HG02759 (cell line): ENCODE data around the gene CLDN6.

Source experiments
- ATAC-seq: cut with Tn5 transposase; IDR thresholded peaks from one replicate; pipeline ENCODE4 v1.9.1; 2021; ENCODE audit warnings: mild to moderate bottlenecking, moderate library complexity; ENCODE audit not compliant: unreplicated experiment

CLDN6 gene

DNA sequence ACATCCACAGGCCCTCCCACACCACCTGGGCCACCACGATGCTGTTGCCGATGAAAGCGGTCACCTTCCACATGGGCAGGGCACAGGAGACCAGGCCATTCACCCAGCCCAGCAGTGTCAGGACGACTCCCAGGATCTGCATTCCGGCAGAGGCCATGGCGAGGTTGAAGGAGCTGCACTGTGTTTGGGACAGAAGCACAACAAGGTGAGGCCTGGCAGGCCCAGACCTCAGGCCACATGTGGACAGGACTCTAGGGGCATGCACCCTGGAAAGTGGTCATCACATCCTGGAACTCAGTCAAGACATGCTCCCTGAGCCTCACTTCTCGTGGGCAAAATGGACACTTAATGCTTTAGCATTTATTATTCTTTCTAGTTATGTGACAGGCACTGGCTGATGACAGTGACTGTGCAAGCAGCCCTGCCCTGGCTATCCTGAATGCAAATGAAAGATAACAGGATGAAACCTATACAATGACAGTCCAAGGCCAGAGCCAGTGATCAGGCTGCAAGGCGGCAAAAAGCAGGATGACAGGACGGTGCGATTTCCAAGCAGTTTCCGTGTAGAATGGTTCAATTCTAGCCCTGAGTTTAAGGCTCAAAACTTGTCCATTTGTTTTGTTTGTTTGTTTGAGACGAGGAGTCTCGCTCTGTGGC, 2.0 kb downstream of the CLDN6 start:
- ATAC-seq = no peak

DNA sequence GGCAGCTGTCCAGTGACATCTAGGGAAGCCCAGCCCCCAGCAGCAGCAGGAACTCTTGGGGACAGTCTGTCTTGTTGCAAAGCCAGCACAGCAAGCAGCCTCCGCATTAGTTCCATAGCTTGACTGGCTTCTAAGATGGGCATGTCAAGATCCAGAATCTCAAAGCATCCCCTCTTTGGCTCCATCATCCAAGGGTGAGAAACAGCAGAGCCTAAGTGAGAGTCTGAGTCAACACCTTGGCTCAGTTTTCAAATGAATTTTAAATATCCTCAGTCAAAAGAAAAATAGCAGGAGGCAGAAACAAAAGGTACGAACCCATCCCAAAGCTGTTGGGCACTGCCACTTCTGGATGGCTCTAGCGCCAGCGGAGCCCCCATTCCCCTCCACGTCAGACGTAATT, 3.0 kb downstream of the CLDN6 start:
- ATAC-seq = no peak

DNA sequence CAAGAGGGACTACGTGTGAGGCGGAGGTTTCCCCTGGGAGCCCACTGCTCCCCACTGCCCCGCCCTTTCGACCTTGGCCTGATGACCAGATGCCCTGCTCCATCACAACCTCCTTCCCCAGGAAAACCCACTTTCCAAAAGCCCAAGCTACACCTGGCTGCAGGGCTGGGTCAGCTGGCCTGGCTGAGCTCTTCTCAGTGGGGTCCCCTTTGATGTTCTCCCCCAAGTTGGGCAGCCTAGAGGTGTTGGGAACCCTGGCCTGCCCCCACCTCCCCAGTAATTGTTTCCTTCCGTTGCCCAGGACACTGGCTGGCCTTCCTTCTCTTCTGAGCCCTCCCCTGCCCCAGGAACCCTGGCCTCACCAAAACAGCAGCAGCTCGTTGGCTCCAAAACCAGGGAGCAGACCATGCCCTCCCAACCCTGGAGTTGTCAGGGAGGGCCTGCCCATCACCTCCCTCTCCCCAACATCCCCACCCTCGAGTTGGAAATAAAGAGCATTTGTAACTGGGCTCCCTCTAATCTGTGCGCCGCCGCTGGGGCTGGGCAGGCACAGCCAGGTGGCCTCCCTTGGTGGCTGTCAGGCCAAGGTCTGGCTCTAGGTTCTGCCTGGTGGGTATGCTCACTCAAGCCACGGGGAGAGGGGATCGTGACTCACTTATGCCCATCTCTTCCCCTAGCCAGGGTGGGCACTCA, 3.8 kb downstream of the CLDN6 start:
- ATAC-seq = no peak

DNA sequence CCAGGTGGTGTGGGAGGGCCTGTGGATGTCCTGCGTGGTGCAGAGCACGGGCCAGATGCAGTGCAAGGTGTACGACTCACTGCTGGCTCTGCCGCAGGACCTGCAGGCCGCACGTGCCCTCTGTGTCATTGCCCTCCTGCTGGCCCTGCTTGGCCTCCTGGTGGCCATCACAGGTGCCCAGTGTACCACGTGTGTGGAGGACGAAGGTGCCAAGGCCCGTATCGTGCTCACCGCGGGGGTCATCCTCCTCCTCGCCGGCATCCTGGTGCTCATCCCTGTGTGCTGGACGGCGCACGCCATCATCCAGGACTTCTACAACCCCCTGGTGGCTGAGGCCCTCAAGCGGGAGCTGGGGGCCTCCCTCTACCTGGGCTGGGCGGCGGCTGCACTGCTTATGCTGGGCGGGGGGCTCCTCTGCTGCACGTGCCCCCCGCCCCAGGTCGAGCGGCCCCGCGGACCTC, 4.5 kb downstream of the CLDN6 start:
- ATAC-seq = no peak

DNA sequence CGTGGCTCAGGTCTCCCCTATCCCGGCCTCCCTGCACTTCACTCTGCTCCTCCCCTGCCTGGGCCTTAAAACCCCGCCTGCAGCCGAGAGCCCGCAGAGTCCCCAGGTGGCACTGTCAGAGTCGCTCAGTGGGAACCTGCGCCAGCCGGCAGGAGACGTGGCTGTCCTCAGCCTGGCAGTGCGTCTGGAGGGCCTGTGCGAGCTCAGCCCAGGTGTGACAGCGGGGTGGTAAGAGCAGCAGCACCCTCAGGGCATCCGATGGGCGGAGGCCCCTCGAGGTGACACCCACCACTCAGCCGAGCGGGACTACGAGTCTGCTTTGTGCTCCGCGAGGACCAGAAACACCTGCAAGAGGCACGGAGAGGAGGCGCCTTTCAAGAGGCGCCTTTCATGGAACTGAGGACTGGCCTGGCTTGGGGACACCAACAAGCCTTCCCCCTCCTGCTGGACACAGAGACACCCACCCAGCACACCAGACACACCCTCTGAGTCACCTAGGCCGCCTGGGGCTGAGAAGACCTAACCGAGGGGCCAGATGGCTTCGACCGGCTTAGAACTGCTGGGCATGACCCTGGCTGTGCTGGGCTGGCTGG, 5.1 kb downstream of the CLDN6 start, which contains the start of gene CLDN9:
CLDN9 (plus strand) TSS at position 96 of the 593 bp plus-strand sequence; CDS start at position 536, 440 bp downstream.
- no peak for ATAC-seq

DNA sequence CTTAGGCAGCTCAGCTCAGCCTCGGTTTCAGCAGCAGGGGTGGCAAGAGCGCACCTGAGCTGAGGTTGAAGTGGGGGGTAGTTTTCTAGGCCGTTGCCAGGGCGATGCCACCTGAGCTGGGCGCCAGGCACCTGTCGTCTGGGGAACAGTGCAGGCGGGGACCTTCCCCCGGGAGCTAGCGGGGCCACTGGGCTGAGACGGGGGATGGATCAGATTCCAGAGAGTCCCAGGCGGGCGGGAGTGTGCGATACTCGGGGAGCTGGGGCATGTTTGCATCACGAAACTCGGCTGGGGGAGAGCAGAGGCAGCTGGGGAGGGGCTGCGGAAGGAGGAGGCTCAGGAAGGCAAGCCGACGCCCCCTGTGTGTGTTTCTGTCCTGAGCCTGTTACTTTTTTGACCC, 5.7 kb downstream of the CLDN6 start:
- no peak for ATAC-seq

DNA sequence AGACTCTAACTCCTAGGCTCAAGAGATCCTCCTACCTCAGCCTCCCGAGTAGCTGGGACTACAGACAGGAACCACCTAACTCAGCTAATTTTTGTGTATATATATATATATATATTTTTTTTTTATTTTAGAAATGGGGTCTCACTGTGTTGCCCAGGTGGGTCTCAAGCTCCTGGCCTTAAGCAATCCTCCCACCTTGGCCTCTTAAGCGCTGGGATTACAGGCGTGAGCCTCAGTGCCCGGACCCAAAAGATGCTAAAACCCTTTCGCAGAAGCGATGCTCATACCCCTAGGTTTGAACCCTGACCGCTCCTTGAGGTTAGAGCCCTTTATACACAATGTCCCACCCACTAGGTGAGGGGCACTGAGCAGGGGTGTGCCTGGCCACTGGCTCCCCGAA, 7.5 kb downstream of the CLDN6 start:
- no peak for ATAC-seq

DNA sequence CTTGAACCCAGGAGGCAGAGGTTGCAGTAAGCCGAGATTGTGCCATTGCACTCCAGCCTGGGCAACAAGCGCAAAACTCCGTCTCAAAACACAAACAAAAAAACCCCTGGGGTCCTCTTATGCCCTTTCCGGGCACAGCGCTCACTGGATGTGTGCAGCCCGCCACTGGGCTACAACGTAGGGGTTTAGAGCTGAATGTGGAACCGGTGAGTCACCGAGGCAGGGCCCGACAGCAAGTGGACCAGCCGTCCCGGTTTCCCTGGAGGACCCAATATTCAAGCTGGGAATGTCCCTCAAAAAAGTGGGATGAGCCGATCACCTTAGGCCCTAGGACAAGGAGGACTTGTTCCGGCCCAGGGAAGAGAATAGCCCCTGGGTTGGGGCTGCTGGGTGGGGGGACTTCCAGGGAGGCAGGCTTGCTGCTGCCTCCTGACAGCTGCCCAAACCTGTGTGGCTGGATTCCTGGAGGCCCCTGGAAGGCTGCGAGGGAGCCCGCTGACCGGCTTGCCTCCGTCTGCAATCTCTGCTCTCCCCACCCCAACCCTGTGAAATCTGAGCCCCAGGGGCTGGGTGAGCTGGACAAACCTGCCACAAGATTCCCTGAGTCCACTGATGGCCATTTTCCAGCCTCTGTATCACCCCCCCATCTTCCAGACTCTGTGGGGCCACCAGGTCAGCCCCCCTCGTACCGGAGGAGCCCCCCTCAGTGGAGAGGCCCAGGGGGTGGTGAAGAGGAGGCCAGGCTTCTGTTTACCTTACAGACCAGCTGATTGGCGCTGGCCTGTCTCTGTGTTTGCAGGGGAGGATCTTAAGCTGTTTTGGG, 8.2 kb downstream of the CLDN6 start:
- no peak for ATAC-seq

DNA sequence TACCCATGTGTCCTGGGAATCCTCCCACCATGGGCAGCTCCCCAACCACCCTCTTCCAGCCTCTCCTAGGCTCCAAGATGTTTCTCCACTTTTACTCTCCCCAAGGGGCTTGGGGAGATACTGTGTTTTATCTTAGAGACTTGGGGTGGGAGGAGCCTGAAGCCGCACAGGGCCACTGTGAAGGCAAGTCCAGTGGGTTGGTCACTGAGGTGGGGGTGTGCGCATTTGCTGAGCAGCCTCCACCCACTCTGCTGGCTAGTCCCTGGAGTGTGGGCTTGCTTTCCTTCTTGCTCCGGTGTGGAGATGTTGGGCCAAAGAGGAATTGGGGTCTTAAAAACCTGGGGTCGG, 9.3 kb downstream of the CLDN6 start:
- no peak for ATAC-seq

DNA sequence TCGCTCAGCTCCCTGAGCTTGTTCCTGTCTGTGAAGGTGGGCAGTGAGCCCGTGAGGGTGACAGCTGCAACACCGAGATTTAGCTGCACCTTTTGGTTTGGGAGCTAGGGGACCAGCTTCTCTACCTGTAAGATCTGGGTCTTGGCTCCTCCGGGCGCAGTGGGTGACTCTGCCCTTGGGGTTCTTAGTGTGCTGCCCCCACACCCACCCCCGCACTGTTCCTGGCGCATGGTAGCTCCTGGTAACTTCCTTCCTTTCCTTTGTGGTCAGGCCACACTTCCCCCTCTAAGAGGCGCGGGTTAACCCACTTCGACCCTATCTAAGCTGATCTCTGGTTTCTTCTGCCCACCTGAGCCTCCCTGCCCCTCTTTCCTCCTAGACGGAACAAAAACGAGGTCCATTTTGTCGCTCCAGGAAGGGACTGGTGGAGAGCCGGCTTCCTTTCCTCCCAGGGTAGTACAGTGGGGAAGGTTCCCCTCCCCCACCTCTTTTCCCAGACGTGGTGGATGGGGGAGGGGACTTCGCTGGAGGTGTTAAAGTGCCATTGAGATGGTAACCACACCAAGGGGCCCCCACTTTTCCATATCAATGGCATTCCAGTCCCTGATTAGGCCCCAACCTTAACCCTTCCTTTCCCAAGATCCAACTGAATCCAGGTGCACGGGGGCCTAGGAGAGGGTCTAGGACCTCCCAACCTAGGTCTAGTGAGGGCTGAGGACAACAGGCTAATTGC, 9.9 kb downstream of the CLDN6 start:
- ATAC-seq = no peak

DNA sequence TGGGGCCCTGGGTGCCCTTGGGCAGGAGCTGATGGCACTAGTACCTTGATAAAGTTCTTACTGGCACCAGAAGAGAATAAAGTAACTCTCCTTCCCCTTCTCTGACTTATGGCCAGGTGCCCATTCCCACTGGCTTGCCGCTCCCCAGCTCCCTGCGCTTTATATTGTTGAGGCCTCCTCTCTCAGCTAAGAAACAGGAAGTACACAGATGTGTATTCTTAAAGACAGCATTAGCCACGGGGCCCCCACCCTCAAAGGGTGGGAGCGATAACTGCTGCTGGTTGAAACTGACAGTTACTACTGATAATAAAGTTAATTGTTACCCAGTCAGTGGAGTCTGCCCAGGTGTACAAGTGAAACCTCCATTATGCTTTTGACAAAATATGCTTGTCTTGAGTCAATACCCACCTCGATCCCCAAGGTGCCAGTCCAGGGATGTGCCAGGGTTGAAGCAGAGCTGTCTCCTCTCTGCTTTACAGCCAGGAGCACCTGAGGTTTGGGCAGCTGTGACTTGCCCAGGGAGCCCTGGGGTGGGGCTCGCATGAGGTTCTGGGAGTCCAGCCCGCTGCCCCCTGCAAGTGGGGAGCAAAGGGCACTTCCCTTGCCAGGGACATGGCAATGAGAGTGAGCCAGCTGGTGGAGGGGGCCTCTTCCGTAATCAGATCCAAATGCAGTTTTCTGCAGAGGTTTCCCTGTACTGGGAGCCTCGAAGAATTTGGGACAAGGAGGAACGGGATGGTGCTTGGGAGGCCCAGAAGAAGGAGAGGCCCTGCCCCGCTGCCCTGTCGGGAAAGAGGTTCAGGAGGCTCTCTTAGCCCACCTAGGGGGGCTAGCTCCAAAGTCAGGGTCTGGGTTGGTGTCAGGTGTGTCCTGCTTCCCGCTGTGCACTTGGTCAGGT, 10.7 kb downstream of the CLDN6 start:
- no peak for ATAC-seq

DNA sequence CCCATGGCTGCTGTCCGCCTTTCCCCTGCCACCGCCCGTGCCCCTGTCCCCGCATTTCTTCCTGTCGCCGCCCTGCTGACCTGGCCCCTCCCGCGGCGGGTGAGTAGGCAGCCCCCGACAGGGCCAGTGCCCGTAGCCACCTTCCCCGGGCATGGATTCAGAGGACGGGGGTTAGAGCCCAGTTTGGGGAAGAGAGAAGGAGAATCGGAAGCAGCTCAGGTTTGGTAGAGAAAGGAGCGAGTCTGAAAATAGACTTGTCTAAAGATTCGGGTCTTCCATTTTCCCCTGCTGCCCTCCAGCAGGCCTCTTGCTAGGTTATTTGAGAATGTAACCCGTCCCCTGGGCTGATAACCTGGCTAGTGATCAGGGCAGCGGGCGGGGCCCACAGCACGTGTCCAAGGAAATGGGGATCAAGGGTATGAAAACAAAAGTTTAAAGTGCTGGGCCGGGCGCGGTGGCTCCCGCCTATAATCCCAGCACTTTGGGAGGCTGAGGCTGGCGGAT, 13.2 kb downstream of the CLDN6 start:
- no peak for ATAC-seq

DNA sequence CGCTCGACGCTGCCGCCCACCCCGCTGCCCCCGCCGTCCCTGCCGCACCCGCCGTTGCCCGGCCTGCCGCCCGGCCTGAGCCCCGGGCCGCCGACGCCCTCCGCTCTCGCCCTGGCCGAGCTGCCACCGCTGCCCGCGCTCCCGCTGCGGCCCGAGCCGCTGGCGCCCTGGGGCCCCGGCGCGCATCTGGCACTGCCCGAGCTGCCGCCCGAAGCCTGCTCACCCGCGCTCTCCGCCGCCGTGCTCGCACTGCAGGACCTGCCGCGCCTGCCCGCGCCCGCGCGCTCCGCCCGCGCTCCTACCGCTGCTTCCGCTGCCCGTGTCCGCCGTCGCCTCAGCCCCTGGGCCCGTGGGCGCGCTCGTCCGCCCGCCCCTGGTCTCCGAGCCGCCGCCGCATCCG, 13.7 kb downstream of the CLDN6 start:
- ATAC-seq = no peak

DNA sequence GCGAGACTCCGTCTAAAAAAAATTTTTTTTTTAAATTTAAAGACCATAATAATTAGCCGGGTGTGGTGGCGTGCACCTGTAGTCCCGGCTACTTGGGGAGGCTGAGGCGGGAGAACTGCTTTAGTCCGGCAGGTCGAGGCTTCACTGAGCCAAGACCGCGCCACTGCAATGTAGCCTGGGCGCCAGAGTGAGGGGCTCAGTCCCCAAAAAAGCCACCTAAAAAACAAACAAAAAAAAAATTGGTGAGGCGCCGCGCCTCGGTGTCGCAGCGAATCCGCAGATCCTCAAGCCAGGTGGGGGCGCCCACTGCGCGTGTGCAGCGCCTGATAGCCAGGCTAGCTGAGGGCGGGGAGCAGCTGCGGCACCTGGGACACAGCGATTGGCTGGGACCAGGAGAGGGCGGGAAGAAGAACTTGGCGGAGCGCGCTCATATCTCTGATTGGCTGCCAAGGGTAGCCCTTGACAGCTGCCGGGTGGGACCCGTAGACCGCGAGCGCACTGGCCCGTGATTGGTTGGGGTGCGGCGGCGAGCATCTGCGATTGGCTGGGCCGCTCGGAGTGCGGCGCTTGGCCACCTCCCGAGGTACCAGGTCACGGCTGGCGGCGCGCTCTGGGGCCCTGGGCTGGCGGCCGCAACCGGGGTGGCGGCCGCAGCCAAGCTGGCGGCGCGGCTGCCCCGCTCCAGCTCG, 14.3 kb downstream of the CLDN6 start:
- ATAC-seq = peak; percentile 92

DNA sequence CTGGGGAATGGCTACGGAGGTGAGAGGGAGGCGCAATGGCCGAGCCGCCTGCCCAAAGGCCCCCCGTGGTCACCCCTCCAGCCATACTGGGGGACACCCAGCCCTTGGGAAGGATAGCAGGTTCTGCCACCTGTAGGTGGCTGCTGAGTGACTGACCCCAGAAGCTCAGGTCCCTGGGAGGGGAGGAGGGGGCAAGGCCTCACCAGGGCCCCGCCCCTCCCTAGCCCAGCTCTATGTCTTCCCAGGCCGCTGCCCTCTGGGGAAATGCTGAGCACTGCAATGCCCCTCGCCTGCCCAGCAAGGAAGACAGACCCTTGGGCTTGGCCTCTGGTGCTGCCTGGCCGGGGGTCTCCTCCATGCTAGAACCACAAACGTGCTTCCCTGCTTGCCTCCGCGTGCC, 16.7 kb downstream of the CLDN6 start:
- no peak for ATAC-seq

DNA sequence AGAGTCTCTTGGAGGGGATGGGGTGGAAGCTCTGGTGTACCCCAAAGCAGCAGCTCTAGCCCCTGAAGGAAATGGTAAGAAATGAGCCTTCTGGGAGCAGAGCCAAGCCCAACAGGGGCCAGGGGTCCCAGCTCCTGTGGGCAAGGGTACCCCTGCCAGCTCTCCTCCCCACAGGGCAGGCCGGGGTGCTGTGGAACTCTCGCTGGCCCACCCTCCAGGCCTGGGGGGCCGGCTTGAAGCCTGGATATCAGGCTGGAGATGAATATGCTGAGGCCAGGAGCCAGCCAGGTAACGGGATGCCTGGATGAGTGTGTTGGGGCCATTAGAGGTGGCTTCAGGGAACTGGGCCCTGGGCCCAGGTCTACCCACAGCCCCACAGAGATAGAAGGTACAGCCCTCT, 17.4 kb downstream of the CLDN6 start:
- no peak for ATAC-seq

DNA sequence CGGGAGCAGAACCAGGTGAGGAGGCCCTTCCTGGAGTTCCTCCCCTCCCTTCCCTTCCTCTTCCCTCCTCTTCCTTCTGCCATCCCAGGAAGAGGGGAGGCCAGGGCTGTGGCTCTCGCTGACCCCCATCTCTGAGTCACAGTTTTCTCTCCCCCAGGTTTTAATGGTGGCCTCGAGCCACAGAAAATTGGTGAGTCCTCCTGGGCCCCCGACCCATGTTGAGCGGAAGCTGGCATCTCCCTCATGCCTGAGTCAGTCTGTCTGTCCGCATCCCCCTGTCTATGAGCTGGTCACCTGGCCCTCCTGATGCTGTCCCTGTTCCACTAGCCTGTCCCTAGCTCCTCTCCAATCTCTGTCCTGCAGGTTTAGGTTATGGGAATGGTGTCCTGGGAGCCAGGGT, 18.1 kb downstream of the CLDN6 start:
- no peak for ATAC-seq

DNA sequence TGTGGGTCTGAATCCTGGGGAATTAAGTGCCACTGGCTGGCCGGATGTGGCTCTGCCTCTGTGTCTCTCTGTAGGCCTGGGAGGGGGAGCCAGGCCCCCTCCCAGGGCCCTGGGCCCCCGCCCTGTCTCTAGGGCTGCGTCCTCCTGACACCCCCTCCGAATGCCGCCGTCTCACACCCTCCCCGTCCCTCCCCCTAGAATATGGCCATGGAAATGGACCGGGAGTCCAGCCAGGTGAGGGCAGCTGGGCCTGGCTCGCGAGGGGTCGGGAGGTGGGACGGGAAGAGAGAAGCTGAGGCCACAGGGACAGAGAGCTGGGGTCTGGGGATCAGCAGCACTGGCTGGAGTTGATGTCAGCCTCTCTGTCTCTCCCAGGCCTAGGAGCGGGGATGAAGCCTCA, 21.7 kb downstream of the CLDN6 start:
- ATAC-seq = no peak
